Peyer's patch (tissue), 4 donors: ENCODE results near the gene GRAMD2A. TPM values are rescaled to one million over a fixed set of nuclear protein-coding genes. Genes with fewer than 3 reads are reported as not detected.

Experiments
- DNase-seq, 3 donors: peaks; one replicate each; pipeline ENCODE4 v3.0.0-alpha.2; 2017 to 2019
- H3K27ac ChIP-seq, 4 donors: fragments of 200-600 bp; sonication (generic); one replicate each; pipeline ENCODE4 v1.5.1; 2016 to 2019
- H3K27me3 ChIP-seq, 2 donors: fragments of 200-600 bp; sonication (generic); one replicate each; pipeline ENCODE4 v1.5.1; 2019
- H3K36me3 ChIP-seq, 3 donors: fragments of 200-600 bp; sonication (generic); one replicate each; pipeline ENCODE4 v1.5.1; 2016 to 2019
- H3K4me1 ChIP-seq, 4 donors: fragments of 200-600 bp; sonication (generic); one replicate each; pipeline ENCODE4 v1.5.1; 2016 to 2019
- H3K4me3 ChIP-seq, 4 donors: fragments of 200-600 bp; sonication (generic); 1 replicate in 3 of 4; 2 replicates in 1 of 4; pipeline ENCODE4 v1.5.1; 2016 to 2019; ENCODE audit warnings: mild to moderate bottlenecking in 1 of 4
- H3K9me3 ChIP-seq, 4 donors: fragments of 200-600 bp; sonication (generic); one replicate each; pipeline ENCODE4 v1.5.1; 2016 to 2019; ENCODE audit warnings: mild to moderate bottlenecking in 1 of 4
- POLR2A ChIP-seq, 2 donors: fragments of 450-650 bp; IDR thresholded peaks; one replicate each; pipeline ENCODE4 v1.5.1; 2017; ENCODE audit warnings: antibody characterized with exemption in 2 of 2, mild to moderate bottlenecking in 2 of 2, moderate library complexity in 2 of 2
- total RNA-seq, 4 donors: library from RNA; depleted of rRNA; stranded (reverse); fragments of >200 nt; gene quantifications; one replicate each; pipeline ENCODE4 v1.1.0, GENCODE V29; 2016
- TF ChIP-seq, protein P1 (sequence below), 6 experiments: fragments of 450-650 bp in 4 of 6; fragments of 200-600 bp in 2 of 6; sonication (generic) in 1 of 6; IDR thresholded peaks; one replicate each; pipeline ENCODE4 v1.5.1; 2017 to 2019; ENCODE audit warnings: antibody characterized with exemption in 6 of 6, mild to moderate bottlenecking in 3 of 6, moderate library complexity in 1 of 6

The GRAMD2A gene
- total RNA-seq, 4 donors from 2014 or later: 3.3 to 27.8 (median 20.4) TPM

DNA sequence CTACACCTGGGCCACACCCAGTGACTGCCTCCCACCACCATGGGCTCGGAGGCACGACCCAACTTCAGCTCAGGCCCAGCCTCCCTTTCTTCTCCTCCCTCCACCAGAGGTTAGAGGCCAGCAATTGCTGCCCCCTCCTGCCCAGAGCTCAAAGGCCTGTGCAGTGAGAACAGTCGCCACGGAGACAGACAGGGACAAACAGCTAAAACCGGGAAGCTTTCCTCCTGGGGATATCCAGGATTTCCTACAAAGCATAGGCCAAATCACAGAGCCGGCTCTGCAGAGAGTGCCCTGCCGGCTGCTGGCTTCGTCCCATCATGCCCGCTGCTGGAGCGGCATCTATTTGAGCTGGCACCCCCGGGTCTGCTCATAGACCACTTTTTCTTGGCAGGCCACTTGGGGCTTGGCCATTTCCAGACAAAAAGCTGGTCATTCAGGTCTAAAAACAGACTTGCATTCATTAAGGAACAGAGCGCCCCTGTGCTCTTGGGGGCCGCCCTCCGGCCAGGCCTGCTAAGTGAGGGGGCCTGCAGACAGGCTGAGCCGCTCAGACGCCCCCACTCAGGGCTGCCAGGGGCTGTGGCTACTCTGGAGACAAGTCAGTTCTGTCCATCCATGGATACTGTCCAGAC is 17.5 kb downstream of the GRAMD2A start:
- no peak overlapping the region for H3K27ac ChIP-seq
- H3K27me3 ChIP-seq: no peaks in the 10 kb centered on the region
- no peak overlapping the region for H3K4me3 ChIP-seq
- H3K36me3 ChIP-seq: no peaks in the 10 kb centered on the region
- H3K4me1 ChIP-seq: peaks cover 0 to 16% (median 0%) of the 10 kb centered on the region in 4 donors
- H3K9me3 ChIP-seq: no peaks in the 10 kb centered on the region
- no peak for TF ChIP-seq POLR2A (IDR thresholded peaks at IDR 0.05)
- TF ChIP-seq, protein P1, sequence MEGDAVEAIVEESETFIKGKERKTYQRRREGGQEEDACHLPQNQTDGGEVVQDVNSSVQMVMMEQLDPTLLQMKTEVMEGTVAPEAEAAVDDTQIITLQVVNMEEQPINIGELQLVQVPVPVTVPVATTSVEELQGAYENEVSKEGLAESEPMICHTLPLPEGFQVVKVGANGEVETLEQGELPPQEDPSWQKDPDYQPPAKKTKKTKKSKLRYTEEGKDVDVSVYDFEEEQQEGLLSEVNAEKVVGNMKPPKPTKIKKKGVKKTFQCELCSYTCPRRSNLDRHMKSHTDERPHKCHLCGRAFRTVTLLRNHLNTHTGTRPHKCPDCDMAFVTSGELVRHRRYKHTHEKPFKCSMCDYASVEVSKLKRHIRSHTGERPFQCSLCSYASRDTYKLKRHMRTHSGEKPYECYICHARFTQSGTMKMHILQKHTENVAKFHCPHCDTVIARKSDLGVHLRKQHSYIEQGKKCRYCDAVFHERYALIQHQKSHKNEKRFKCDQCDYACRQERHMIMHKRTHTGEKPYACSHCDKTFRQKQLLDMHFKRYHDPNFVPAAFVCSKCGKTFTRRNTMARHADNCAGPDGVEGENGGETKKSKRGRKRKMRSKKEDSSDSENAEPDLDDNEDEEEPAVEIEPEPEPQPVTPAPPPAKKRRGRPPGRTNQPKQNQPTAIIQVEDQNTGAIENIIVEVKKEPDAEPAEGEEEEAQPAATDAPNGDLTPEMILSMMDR (IDR thresholded peaks at IDR 0.05): no peak
- DNase-seq: peak in 1 of 3 donors; percentile 32

DNA sequence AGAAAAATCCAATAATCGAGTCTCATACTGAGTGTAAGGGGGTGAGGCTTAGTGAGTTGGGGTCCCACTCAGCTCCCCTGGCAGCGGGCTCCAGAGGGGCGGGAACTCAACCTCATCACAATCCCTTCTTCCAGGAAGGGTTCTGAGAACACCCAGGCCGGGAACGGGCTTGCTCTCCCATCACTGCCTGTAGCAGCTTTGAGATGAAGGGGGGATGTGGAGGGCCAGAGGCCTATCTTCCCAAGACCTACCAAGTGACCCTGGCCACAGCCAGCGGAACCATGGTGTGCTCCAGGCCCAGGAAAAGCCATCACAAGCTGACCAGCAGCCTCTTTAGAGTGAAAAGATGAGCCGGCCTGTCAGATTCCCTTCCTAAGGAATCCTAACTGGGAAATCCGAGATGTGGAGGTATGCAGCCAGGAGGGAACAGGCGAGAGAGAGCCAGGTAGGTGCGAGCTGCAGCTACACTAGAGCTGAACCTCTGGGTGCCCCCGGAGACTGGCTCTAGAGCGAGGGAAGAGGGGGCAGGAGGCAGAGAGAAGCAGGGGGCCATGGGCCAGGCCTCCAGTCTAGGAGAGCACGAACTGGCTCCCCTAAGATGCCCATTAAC is 18.5 kb downstream of the GRAMD2A start:
- H3K36me3 ChIP-seq: no peaks in the 10 kb centered on the region
- no peak for DNase-seq
- peaks cover 0 to 9% (median 0%) of the 10 kb centered on the region in 4 donors for H3K4me1 ChIP-seq
- H3K9me3 ChIP-seq: no peaks in the 10 kb centered on the region
- no peaks in the 10 kb centered on the region for H3K27me3 ChIP-seq
- TF ChIP-seq POLR2A (IDR thresholded peaks at IDR 0.05): no peak
- TF ChIP-seq, protein P1 (IDR thresholded peaks at IDR 0.05): no peak
- no peak overlapping the region for H3K4me3 ChIP-seq
- no peak overlapping the region for H3K27ac ChIP-seq

DNA sequence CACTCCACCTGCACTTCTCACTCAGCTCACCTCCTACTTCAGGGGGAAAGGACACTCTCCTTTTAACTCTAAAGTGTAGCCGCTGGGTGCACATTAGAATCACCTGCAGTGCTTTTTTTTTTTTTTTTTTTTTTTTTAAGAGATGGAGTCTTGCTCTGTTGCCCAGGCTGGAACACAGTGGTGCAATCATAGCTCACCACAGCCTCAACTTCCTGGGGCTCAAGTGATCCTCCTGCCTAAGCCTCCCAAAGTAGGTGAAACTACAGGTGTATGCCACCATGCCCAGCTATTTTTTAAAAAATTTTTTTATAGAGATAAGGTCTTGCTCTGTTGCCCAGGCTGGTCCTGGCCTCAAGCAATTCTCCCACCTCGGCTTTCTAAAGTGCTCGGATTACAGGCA is 20.8 kb downstream of the GRAMD2A start:
- Histone ChIP-seq H3K27ac (no peak overlapping the region), H3K27me3 (no peaks in the 10 kb centered on the region), H3K4me1 (peaks cover 0 to 5% (median 0%) of the 10 kb centered on the region in 4 donors), H3K9me3 (no peaks in the 10 kb centered on the region), H3K4me3 (no peak overlapping the region), H3K36me3 (no peaks in the 10 kb centered on the region)
- no peak for DNase-seq
- no peak for TF ChIP-seq POLR2A (IDR thresholded peaks at IDR 0.05)
- TF ChIP-seq, protein P1 (IDR thresholded peaks at IDR 0.05): no peak

DNA sequence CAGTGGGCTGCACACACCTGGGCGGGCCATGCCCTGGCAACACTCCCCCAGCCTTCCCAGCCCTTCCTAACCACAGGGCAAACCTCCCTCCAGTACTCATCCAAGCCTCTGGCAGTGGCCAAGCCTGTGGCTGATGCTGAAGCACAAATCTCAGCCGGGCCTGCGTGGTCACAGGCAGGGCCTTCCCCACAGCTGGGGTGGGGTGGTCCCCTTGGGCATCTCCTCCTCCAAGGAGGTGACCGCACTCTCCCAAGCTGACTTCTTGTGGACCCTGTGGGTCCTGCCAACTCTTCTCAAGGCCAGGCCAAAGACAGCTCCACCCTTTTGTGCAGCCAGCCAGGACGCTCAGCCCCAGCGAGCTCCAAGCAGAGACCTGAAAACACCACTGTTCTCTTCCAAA is 21.4 kb downstream of the GRAMD2A start:
- DNase-seq: no peak
- Histone ChIP-seq H3K36me3 (no peaks in the 10 kb centered on the region), H3K4me3 (no peak overlapping the region), H3K4me1 (peaks cover 0 to 5% (median 0%) of the 10 kb centered on the region in 4 donors), H3K27me3 (no peaks in the 10 kb centered on the region), H3K27ac (no peak overlapping the region), H3K9me3 (no peaks in the 10 kb centered on the region)
- TF ChIP-seq POLR2A (IDR thresholded peaks at IDR 0.05): no peak
- TF ChIP-seq, protein P1 (IDR thresholded peaks at IDR 0.05): no peak

DNA sequence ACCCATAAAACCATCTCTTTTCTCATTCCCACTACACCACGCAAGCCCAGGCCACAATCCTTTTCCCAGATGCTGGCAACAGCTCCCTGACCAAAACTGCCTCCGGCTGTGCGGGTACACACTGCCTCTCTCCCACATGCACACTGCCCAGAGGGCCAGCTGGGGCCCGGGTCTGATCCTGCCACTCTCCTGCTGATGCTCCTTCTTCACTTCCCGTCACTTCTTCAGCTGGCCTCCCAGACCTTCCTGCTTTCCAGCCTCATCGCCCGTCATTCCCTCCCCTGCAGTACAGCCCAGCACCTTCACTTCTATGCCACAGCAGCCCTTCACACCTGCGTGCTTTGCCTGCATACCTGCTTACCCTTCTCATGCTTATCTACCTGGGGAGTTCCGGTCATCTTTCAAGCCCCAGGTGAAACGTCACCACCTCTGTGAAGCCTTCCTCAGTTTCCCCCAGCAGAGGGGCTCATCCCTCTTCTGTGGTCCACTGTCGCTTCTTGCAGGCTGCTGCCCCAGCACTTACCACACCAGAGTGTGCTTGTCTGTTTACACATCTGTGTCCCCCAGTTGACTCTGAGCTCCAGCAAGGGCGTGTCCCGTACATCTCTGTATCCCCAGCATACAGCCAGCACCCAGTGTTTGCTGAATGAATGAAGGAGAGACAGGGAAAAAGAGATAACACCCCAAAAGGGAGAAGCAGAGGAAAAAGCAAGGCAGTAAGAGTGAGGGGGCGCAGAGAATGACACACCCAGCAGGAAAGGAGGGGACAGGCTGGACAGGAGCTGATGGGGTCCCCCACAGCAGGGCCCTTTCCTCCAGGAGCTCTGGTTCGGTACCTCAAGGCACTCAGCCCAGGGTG is 22.2 kb downstream of the GRAMD2A start:
- H3K9me3 ChIP-seq: no peaks in the 10 kb centered on the region
- H3K27me3 ChIP-seq: no peaks in the 10 kb centered on the region
- TF ChIP-seq, protein P1 (IDR thresholded peaks at IDR 0.05): no peak
- DNase-seq: no peak
- H3K4me1 ChIP-seq: peaks cover 0 to 4% (median 0%) of the 10 kb centered on the region in 4 donors
- no peak overlapping the region for H3K27ac ChIP-seq
- H3K4me3 ChIP-seq: no peak overlapping the region
- no peaks in the 10 kb centered on the region for H3K36me3 ChIP-seq
